ENCODE measurements around the gene SLC9A9. TPM values are rescaled to one million over a fixed set of nuclear protein-coding genes. Genes with fewer than 3 reads are reported as not detected.

The SLC9A9 gene
- total RNA-seq, 1 experiment from 2014 or later = not detected

- DNase-seq (ENCODE audit: low spot score) = no peak
Measured at GRCh38 chr3:143421556-143421955, 426.7 kb downstream of the SLC9A9 start.

GRCh38 chr3:143419611-143420010 lies 428.7 kb downstream of the SLC9A9 start:
- DNase-seq (ENCODE audit: low spot score) = no peak

- DNase-seq (ENCODE audit: low spot score) = no peak
Measured at GRCh38 chr3:143418391-143418790, 429.9 kb downstream of the SLC9A9 start.

GRCh38 chr3:143416229-143416628 lies 432.0 kb downstream of the SLC9A9 start:
- DNase-seq (ENCODE audit: low spot score) = no peak

GRCh38 chr3:143414571-143415253 lies 433.6 kb downstream of the SLC9A9 start:
- DNase-seq (ENCODE audit: low spot score) = no peak

DNA sequence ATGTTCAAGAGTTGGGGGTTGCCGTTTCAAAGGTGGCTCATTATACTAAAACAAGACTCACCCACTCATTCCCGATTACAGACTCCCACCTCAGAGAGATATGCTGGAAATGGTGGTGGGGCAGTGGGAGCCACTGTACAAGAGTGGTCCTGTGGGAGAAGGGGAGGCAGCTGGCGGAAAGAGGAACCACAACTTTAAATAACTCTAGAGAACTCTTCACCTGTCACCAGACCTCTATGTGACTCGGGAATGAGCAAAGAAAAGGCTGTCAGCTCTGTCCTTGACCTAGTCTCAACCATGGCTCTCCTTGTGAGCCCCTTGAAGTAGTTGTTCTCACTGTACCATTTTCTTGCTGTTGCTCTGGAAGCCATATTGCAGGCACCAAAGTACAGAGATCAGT lies 434.9 kb downstream of the SLC9A9 start:
- no peak for DNase-seq (ENCODE audit: low spot score)

GRCh38 chr3:143412084-143412483 lies 436.2 kb downstream of the SLC9A9 start:
- DNase-seq (ENCODE audit: low spot score) = no peak

DNA sequence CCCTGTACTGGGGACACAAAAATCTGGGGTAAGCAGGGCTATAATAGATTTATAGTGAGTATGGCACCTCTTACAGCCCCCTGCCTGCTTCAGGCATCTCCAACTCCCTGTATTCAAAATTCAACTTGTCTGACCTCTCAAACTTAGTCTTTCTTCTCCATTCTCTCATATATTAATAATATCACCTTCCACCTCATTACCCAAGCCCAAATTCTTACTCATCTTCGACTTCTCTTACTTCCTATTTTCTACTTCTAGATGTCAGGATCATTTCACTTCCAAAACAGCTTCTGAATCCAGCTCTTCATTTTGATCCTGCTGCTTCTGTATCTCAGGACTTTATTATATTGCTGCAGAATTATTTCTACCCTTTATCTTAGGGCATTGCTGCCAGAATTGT lies 438.0 kb downstream of the SLC9A9 start:
- no peak for DNase-seq (ENCODE audit: low spot score)

DNA sequence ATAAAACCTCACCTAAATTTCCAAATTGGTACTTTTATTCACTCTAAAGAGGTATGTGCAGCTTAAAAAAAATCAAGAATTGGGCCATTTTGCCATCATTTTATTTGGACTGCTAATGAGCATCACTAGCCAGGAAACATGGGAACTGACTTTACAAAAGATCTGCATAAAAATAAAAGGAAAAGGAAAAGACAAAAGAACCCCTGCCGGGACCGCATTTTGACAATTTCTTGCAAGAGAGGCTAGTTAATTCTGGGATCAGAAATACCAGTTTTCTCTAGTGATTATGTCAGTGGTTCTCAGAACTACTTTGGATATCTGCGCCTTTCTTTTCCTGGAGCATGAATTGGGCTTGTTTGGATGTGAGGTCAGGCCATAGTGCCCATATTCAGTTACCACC lies 439.5 kb downstream of the SLC9A9 start:
- no peak for DNase-seq (ENCODE audit: low spot score)

GRCh38 chr3:143402602-143403001 lies 445.7 kb downstream of the SLC9A9 start:
- no peak for DNase-seq (ENCODE audit: low spot score)

DNA sequence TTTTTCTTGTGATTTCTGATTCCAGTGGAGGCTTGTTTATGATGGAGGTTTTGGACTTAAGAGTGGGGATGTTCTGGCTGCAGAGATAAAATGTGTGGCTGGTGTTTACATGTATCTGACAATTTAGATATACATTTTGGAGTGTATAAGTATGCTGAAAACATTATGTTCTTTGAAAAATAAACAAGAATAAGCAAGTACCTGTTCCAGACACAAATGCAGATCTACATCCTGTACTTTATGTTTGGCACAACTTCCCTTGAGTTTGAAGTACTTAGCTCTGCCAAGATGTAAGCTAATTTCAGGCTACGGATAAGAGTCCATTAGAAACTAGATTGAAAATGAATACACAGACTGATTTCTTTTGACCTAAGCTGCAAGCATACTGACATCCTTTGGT lies 451.5 kb downstream of the SLC9A9 start:
- no peak for DNase-seq (ENCODE audit: low spot score)

- DNase-seq (ENCODE audit: low spot score) = no peak
Measured at GRCh38 chr3:143389388-143389787, 458.9 kb downstream of the SLC9A9 start.

DNA sequence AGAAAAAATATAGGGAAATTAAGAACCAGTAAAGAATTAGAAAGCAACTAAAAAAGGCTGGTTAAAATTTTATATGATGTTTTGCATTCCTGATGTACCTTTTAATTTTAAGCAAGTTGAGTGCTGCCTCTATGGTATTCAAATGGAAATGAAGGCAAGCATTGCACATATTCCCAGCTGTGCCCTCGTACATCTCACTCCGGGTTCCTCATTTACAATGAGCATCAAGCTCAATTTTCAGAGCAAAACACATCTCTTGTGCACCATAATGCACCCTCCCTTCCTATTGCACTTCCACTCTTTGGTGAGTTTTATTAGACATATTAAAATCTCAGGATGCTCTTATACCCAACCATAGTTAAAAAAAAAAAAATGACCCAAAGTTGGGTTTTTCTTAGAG lies 460.8 kb downstream of the SLC9A9 start:
- no peak for DNase-seq (ENCODE audit: low spot score)

DNA sequence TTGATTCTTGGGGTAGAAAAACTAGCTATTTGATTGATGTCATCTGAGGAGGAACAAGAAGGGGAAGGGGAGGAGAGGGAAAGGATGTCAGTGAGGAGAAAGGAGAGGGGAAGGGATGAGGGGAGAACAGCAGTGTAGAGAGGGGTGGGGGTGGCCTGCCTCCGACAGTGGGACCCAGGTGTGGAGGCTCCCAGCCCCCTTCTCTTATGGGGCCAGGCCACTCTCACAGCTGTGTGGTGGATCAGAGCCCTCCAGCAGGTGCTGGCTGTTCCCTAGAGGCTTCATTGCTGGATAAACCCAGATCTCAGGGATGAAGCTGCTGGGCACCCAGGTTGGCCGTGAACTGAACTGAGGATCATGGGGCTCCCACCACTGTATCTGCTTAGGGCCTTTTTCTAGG lies 464.2 kb downstream of the SLC9A9 start:
- DNase-seq (ENCODE audit: low spot score) = no peak

GRCh38 chr3:143383421-143383820 lies 464.8 kb downstream of the SLC9A9 start:
- DNase-seq (ENCODE audit: low spot score) = no peak

DNA sequence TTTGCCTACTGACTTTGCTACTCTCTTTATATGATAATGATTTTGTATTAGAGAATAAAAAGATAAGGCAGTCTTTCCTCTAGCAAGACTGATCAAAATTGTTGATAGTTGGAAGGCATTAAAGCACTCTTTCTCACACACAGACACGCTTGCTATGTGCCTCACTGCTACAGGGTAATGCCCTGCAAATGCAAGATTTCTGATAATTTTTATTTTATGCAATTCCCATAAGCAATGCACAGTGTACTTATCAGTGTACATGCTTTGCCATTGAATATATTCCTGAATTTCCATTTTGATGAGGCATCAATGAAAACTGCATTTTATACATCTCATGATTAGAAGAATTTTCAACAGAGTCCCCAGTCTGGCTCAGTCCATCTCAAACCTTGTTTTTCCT lies 465.5 kb downstream of the SLC9A9 start:
- DNase-seq (ENCODE audit: low spot score) = no peak

DNA sequence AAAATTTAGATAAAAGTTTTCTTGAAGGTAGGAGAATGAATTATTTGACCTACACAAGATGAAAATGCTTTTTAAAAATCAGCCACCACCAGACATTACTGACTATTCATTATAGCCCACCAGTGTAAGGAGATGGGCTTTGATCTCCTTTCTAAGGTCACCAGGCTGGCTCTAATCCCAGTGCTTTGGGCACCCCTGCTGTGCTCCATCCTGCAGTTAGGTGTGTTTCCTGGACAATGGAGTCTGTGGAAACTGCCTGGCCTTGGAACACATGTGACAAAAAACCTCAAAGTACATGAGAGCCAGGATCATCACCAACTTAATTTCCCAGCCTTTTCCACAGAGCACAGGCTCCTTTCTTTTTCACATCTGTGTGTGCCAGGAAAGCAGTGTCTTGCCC lies 467.8 kb downstream of the SLC9A9 start:
- DNase-seq (ENCODE audit: low spot score) = no peak

DNA sequence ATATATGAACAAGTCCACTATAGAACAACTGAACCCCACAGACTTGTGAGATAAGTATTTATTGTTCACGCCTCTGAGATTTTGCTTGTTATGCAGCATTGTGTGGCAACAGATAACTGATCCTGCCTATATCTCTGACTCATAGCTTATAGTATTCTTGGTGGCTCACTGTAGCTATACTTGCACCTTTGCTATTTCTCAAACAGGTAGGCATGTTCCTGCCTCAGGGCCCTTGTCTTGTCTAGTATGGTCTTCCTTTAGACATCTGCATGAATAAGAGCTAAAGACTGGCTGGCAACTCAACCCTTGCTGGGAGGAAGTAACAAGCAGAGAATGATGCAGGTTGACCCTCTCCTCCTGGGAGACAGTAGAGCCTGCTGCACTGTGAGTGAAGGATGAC lies 472.6 kb downstream of the SLC9A9 start:
- DNase-seq (ENCODE audit: low spot score) = no peak

DNA sequence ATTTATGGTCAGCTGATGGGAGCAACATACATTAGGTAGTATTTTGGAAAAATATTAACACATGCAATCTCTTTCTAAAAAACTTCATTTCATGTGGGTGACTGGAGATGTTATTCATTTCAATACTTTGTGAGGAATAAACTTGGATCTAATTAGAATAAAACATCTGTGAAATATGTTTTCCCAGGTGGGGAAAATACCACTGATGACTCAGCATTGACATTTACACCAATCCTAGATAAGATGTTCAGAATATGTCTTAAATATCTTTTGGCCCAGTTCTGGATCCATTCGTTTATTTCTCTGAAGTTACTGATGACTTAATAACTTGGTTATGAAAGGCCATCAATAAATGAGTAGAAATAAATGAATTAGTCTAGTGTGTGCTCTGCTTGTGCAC lies 481.1 kb downstream of the SLC9A9 start:
- no peak for DNase-seq (ENCODE audit: low spot score)

- no peak for DNase-seq (ENCODE audit: low spot score)
Measured at GRCh38 chr3:143366672-143367071, 481.6 kb downstream of the SLC9A9 start.

GRCh38 chr3:143363949-143364348 lies 484.3 kb downstream of the SLC9A9 start:
- no peak for DNase-seq (ENCODE audit: low spot score)

GRCh38 chr3:143363276-143363675 lies 485.0 kb downstream of the SLC9A9 start:
- DNase-seq (ENCODE audit: low spot score) = no peak

DNA sequence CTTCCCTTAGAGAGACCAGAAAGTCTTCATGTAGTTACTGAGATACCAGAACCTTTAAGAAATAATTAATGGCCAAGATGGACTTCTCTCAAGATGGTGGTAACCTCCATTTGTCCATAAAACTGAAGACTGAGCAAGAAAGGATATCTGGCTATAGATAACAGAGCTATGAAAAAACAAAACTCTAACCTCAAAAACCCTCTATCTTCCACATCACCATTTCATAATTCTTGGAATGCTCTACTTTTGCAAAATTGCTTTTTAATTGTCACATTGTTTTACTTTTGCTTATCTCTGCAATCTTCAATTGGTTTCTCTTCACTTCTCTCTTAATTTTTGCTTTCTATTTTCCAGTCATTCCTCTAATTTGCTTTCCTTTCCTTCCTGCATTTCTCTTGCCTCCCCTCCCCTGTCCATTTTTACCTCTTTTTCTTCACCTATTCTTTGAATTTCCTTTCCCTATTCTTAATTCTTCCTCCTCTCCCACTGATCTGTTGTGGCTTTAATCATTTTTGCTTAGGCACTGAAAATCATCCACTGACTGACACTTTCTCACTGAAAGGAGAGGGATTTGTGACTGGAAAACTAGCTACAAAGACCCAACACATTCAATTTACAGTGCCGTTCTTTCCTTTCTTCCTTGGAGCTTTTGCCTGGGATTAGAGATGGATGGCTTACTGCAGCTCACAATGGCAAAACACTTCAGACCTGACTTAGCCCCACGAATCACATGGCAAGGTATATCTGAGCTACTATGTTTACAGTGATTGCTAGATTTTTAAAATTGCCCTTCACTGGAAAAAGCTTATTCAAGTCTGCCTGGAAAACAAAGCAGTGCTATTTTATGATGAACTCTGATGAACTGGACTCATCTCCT lies 485.9 kb downstream of the SLC9A9 start:
- DNase-seq (ENCODE audit: low spot score) = no peak
